Ascending aorta (tissue), 2 donors: ENCODE measurements around the gene LHFPL2. TPM values are rescaled to one million over a fixed set of nuclear protein-coding genes. Genes with fewer than 3 reads are reported as not detected.

Experiments
- DNase-seq, 2 donors: peaks; one replicate each; pipeline ENCODE4 v3.0.0-alpha.2; 2019; ENCODE audit warnings: low spot score in 2 of 2
- H3K27ac ChIP-seq, 2 donors: fragments of 200-600 bp; sonication (generic); one replicate each; pipeline ENCODE4 v1.5.1; 2016 to 2017; ENCODE audit warnings: mild to moderate bottlenecking in 1 of 2
- H3K27me3 ChIP-seq: fragments of 200-600 bp; sonication (generic); one replicate; pipeline ENCODE4 v1.5.1; 2017
- H3K36me3 ChIP-seq, 2 donors: fragments of 200-600 bp; sonication (generic); one replicate each; pipeline ENCODE4 v1.5.1; 2016
- H3K4me1 ChIP-seq, 2 donors: fragments of 200-600 bp; sonication (generic); one replicate each; pipeline ENCODE4 v1.5.1; 2016 to 2017; ENCODE audit warnings: mild to moderate bottlenecking in 1 of 2
- H3K4me3 ChIP-seq, 2 donors: fragments of 200-600 bp; sonication (generic); one replicate each; pipeline ENCODE4 v1.5.1; 2016 to 2017; ENCODE audit warnings: mild to moderate bottlenecking in 1 of 2
- H3K9me3 ChIP-seq, 2 donors: fragments of 200-600 bp; sonication (generic); one replicate each; pipeline ENCODE4 v1.5.1; 2016
- intact Hi-C: fragments of 100-400 bp; cut with DNase I; formaldehyde crosslinking; loops from one replicate; pipeline ENCODE4 v1.15.1; 2023
- total RNA-seq: library from RNA; depleted of rRNA; stranded (reverse); fragments of >200 nt; gene quantifications from one replicate; pipeline ENCODE4 v1.1.0, GENCODE V29; 2016
- TF ChIP-seq, protein P1 (sequence below), 3 experiments: fragments of 200-600 bp in 2 of 3; fragments of 450-650 bp in 1 of 3; sonication (generic) in 2 of 3; IDR thresholded peaks; one replicate each; pipeline ENCODE4 v1.5.1; 2016 to 2019; ENCODE audit warnings: antibody characterized with exemption in 3 of 3, mild to moderate bottlenecking in 1 of 3, moderate library complexity in 1 of 3

The LHFPL2 gene
- total RNA-seq, 1 donor from 2014 or later = 9.7 TPM

DNA sequence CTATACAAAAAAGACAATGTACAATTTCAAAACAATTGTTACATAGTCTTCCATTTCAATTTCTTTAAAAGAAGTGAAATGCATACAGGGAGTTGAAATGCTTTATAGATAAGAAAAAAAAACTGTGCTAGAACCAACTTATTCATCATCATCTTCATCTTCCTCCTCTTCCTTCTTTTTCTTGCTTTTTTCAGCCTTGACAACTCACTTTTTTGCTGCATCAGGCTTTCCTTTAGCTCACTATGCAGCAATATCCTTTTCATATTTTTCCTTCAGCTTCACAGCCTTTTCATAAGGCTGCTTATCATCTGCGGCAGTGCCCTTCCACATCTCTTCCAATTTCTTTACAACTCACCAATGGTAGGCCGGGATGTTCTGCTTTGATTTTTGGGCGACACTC is 4.4 kb downstream of the LHFPL2 start:
- DNase-seq = no peak
- no peak overlapping the region for H3K27ac ChIP-seq
- H3K36me3 ChIP-seq = no peaks in the 10 kb centered on the region
- no peaks in the 10 kb centered on the region for H3K27me3 ChIP-seq
- peaks cover 0 to 37% of the 10 kb centered on the region in 2 donors for H3K4me1 ChIP-seq
- TF ChIP-seq, protein P1, sequence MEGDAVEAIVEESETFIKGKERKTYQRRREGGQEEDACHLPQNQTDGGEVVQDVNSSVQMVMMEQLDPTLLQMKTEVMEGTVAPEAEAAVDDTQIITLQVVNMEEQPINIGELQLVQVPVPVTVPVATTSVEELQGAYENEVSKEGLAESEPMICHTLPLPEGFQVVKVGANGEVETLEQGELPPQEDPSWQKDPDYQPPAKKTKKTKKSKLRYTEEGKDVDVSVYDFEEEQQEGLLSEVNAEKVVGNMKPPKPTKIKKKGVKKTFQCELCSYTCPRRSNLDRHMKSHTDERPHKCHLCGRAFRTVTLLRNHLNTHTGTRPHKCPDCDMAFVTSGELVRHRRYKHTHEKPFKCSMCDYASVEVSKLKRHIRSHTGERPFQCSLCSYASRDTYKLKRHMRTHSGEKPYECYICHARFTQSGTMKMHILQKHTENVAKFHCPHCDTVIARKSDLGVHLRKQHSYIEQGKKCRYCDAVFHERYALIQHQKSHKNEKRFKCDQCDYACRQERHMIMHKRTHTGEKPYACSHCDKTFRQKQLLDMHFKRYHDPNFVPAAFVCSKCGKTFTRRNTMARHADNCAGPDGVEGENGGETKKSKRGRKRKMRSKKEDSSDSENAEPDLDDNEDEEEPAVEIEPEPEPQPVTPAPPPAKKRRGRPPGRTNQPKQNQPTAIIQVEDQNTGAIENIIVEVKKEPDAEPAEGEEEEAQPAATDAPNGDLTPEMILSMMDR (IDR thresholded peaks at IDR 0.05) = no peak
- intact Hi-C loops = loop anchor here (10.0 kb wide), 2 partner anchors 341 to 349 kb away; partner anchors contain the start of genes AP3B1 and ARSB
- H3K9me3 ChIP-seq = no peaks in the 10 kb centered on the region
- H3K4me3 ChIP-seq = no peak overlapping the region

DNA sequence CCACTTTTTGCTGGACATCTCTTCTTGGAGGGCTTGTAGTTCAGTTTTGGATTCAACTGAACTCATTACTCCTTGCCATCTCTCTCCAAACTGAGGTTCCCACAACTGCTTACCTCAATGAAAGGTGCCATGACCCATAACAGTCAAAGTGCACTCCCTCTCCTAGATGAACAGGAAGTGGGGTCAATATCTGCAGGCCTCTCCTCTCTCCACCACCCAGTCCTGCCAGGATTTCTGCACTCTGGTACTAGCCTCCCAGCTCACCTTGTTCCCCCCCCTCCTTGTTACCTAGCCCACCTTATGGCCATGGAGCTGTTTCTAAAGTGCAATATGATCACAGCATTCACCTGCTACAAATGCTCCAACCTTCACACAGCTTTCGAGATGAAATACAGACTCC is 5.9 kb downstream of the LHFPL2 start:
- Histone ChIP-seq H3K9me3 (no peaks in the 10 kb centered on the region), H3K4me3 (no peak overlapping the region), H3K36me3 (no peaks in the 10 kb centered on the region), H3K4me1 (peaks cover 0 to 48% of the 10 kb centered on the region in 2 donors), H3K27me3 (no peaks in the 10 kb centered on the region), H3K27ac (no peak overlapping the region)
- intact Hi-C loops = loop anchor here (10.0 kb wide), 2 partner anchors 342 to 348 kb away; partner anchors contain the start of genes AP3B1 and ARSB
- no peak for DNase-seq
- TF ChIP-seq, protein P1 (IDR thresholded peaks at IDR 0.05) = no peak

DNA sequence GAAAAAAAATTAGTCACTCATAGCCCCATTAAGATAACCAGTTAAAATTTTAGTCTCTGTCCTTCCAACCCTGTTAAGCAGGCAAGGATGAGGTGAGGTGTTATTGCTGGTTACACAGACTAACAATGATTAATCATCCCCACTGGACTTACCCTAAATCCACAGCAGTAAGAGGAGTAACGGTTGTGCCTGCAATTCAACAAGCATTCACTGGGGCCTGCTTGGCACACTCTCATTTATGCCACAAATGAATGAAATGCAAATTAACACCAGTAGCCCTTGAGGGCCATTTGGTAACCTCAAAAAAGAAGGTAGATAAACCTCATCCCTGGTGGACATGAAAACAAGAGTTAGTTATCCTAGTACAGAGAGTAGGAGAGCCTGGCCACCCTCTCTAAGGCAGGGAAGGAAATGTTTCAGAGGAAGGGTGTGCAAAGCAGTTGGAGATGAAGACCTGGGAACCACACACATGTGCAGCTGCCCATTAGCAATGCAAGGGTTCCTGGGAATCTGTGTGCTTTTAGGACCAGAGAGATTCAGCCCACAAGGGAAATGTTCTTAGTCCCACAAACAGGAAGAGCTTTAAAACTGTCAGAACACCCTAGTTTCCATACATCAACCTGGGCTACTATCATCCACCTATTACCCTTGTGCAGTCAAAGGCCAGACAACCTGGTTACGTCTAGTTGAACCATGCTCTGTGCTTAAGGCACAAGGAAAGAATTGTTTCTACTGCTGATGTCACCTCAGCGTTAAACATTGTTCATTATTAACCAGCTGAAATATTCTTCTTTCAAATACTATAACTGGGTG is 7.7 kb downstream of the LHFPL2 start:
- no peak for DNase-seq
- H3K36me3 ChIP-seq = no peaks in the 10 kb centered on the region
- TF ChIP-seq, protein P1 (IDR thresholded peaks at IDR 0.05) = no peak
- no peak overlapping the region for H3K27ac ChIP-seq
- no peaks in the 10 kb centered on the region for H3K27me3 ChIP-seq
- intact Hi-C loops = loop anchor here (10.0 kb wide), 2 partner anchors 344 to 346 kb away; partner anchors contain the start of genes AP3B1 and ARSB
- H3K4me1 ChIP-seq = peaks cover 0 to 36% of the 10 kb centered on the region in 2 donors
- H3K4me3 ChIP-seq = no peak overlapping the region
- no peaks in the 10 kb centered on the region for H3K9me3 ChIP-seq

DNA sequence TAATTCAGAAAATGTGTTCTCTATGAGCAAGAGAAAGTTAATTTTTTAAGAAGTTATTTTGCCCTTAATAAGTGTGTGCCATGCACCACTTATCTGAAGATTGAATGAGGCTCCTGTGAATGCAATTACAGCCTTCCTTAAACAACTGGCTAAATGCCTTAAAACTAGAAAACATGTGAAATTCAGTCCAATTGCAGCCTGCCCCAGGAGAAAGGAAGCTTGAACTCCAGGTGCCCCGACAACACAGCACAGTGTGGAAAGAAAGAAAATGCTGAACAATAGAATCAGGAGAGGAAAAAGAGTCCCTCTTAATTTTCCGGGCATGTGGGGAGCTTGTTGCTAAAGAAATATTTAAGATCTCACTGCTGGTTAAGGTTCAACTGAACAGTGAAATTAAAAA is 8.8 kb downstream of the LHFPL2 start:
- Histone ChIP-seq H3K27me3 (no peaks in the 10 kb centered on the region), H3K9me3 (no peaks in the 10 kb centered on the region), H3K4me3 (no peak overlapping the region), H3K4me1 (peaks cover 0 to 37% of the 10 kb centered on the region in 2 donors), H3K27ac (no peak overlapping the region), H3K36me3 (no peaks in the 10 kb centered on the region)
- intact Hi-C loops = loop anchor here (10.0 kb wide), 2 partner anchors 345 kb away; partner anchors contain the start of genes AP3B1 and ARSB
- no peak for DNase-seq
- TF ChIP-seq, protein P1 (IDR thresholded peaks at IDR 0.05) = no peak

DNA sequence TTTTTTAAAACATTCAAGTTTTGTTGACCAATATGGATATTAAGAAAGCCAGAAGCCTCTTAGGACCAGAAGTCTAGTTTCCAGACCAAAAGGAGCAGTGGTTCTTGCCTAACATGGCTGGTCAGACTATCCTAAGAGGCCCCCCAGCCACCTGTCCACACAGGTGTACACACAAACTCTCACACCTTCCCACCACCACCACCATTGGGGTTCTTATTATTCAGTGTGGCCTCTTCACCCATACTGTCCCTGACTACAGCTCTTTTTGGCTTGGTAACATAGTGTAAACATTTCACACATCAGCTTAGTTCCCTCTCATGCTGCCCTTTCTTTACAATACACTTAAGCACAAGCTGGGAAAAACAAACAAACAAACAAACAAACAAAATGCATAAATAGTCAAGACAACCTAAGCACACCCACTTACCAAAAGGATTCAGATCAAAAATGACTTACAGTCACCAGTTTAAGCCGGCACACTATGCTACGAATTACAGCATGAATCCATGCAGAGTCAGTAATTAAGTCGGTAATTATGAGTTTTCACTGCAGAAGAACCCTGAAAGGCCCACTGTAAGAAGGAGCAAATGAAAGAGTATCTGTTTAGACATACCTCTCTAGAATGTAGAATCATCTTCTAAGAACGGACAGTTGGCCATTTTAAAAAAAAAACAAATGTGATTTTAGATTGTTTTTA is 9.5 kb downstream of the LHFPL2 start:
- no peak for DNase-seq
- no peak overlapping the region for H3K27ac ChIP-seq
- H3K27me3 ChIP-seq = no peaks in the 10 kb centered on the region
- no peaks in the 10 kb centered on the region for H3K36me3 ChIP-seq
- H3K4me1 ChIP-seq = peaks cover 0 to 35% of the 10 kb centered on the region in 2 donors
- no peaks in the 10 kb centered on the region for H3K9me3 ChIP-seq
- TF ChIP-seq, protein P1 (IDR thresholded peaks at IDR 0.05) = no peak
- intact Hi-C loops = loop anchor here (1.0 kb wide), 1 partner anchor 9 kb away; the partner anchor contains the start of gene LHFPL2
- H3K4me3 ChIP-seq = no peak overlapping the region
